ENCODE measurements around the gene EIF2D.
"Not testable (repeated sequence)": the region's sequence is repeated elsewhere in the genome, so short reads cannot be mapped to it uniquely, and the experiment has no call there.

EIF2D gene

GRCh38 chr1:206586501-206587445, 25.5 kb downstream of the EIF2D start:
- H3K36me3 ChIP-seq (ENCODE audit: insufficient read depth, low read length), result peaks cover 20% of the 10 kb centered on the region
- no peaks in the 10 kb centered on the region for H3K9me3 ChIP-seq (ENCODE audit: insufficient read depth, low read depth, low read length)
- H3K4me3 ChIP-seq (ENCODE audit: low read length), result no peak overlapping the region
- 87% methylated on average over 12 of the region's 13 CpGs for WGBS
- peaks cover 2% of the 10 kb centered on the region; the same call in 1 of the 2 replicates for H3K4me1 ChIP-seq (ENCODE audit: insufficient read depth, low read length)
- no peak overlapping the region for H3K9ac ChIP-seq (ENCODE audit: low read depth, low read length)
- H3K27me3 ChIP-seq (ENCODE audit: insufficient read depth, low read length), result no peaks in the 10 kb centered on the region
- no peak overlapping the region for H3K27ac ChIP-seq (ENCODE audit: low read depth, low read length)

GRCh38 chr1:206584683-206585082, 27.6 kb downstream of the EIF2D start:
- Histone ChIP-seq H3K27ac (ENCODE audit: low read depth, low read length) (no peak overlapping the region), H3K9me3 (ENCODE audit: insufficient read depth, low read depth, low read length) (no peaks in the 10 kb centered on the region), H3K27me3 (ENCODE audit: insufficient read depth, low read length) (no peaks in the 10 kb centered on the region), H3K9ac (ENCODE audit: low read depth, low read length) (no peak overlapping the region), H3K4me3 (ENCODE audit: low read length) (no peak overlapping the region), H3K36me3 (ENCODE audit: insufficient read depth, low read length) (peaks cover 2% of the 10 kb centered on the region; the same call in 1 of the 2 replicates), H3K4me1 (ENCODE audit: insufficient read depth, low read length) (peaks cover 2% of the 10 kb centered on the region; the same call in 1 of the 2 replicates)
- WGBS, result 87% methylated on average over 4 of the region's 4 CpGs

- 93% methylated on average over 15 of the region's 16 CpGs for WGBS
- Histone ChIP-seq H3K9ac (ENCODE audit: low read depth, low read length) (0 out of 2 replicates have a peak overlapping the region, but pooled peaks have one; percentile 2), H3K36me3 (ENCODE audit: insufficient read depth, low read length) (0 out of 2 replicates have a peak, but pooled peaks cover 2% of the 10 kb centered on the region), H3K9me3 (ENCODE audit: insufficient read depth, low read depth, low read length) (no peaks in the 10 kb centered on the region), H3K27ac (ENCODE audit: low read depth, low read length) (no peak overlapping the region), H3K4me1 (ENCODE audit: insufficient read depth, low read length) (peaks cover 2% of the 10 kb centered on the region; the same call in 1 of the 2 replicates), H3K27me3 (ENCODE audit: insufficient read depth, low read length) (no peaks in the 10 kb centered on the region), H3K4me3 (ENCODE audit: low read length) (no peak overlapping the region)
Measured at GRCh38 chr1:206583707-206584648, 28.3 kb downstream of the EIF2D start.

GRCh38 chr1:206582971-206583706, 29.1 kb downstream of the EIF2D start:
- Histone ChIP-seq H3K36me3 (ENCODE audit: insufficient read depth, low read length) (no peaks in the 10 kb centered on the region), H3K9me3 (ENCODE audit: insufficient read depth, low read depth, low read length) (no peaks in the 10 kb centered on the region), H3K4me3 (ENCODE audit: low read length) (no peak overlapping the region), H3K4me1 (ENCODE audit: insufficient read depth, low read length) (peaks cover 2% of the 10 kb centered on the region; the same call in 1 of the 2 replicates), H3K9ac (ENCODE audit: low read depth, low read length) (0 out of 2 replicates have a peak overlapping the region, but pooled peaks have one; percentile 2), H3K27me3 (ENCODE audit: insufficient read depth, low read length) (no peaks in the 10 kb centered on the region), H3K27ac (ENCODE audit: low read depth, low read length) (no peak overlapping the region)
- 81% methylated on average over 18 of the region's 18 CpGs for WGBS

DNA sequence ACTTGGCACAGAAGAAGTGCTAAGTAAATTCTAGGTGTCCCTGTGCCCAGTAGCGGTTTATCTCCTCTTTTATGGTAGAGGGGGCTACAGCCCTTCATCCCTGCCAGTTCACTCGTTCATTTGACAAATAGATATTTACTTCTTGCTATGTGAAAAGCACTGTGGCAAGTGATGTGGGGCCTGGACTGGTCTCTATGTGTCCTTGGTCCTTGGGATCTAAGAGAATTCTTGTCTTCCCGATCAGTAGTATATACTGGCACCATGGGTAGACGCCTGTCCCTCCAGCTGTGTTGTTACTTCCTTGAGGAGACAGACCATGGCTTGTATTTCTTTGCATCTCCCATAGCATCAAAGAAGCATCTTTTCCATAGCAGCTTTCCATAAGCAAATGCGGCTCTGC, 29.7 kb downstream of the EIF2D start:
- H3K27ac ChIP-seq (ENCODE audit: low read depth, low read length), result no peak overlapping the region
- no peaks in the 10 kb centered on the region for H3K9me3 ChIP-seq (ENCODE audit: insufficient read depth, low read depth, low read length)
- H3K4me1 ChIP-seq (ENCODE audit: insufficient read depth, low read length), result no peaks in the 10 kb centered on the region
- H3K27me3 ChIP-seq (ENCODE audit: insufficient read depth, low read length), result no peaks in the 10 kb centered on the region
- H3K36me3 ChIP-seq (ENCODE audit: insufficient read depth, low read length), result no peaks in the 10 kb centered on the region
- no peak overlapping the region for H3K4me3 ChIP-seq (ENCODE audit: low read length)
- H3K9ac ChIP-seq (ENCODE audit: low read depth, low read length), result no peak overlapping the region
- 90% methylated on average over 5 of the region's 5 CpGs for WGBS

DNA sequence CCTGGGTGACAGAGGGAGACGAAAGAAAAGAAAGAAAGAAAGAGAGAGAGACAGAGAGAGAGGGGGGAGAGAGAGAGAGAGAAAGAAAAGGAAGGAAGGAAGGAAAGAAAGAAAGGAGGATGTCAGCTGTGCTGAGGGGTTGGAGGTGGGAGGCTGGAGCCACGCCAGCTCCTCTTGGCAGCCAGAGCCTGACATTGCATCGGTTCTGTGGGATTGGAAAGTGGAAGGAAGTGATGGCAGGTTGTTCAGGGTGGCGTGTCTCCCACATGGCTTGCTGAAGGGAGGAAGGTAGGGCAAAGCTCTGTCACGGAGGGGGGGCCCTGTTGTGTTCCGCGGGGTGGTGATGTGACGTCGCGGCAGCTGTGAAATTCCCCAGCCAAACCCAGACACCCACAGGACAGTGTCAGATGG, 30.7 kb downstream of the EIF2D start:
- WGBS, result 94% methylated on average over 10 of the region's 10 CpGs
- Histone ChIP-seq H3K27me3 (ENCODE audit: insufficient read depth, low read length) (no peaks in the 10 kb centered on the region), H3K36me3 (ENCODE audit: insufficient read depth, low read length) (no peaks in the 10 kb centered on the region), H3K4me1 (ENCODE audit: insufficient read depth, low read length) (no peaks in the 10 kb centered on the region), H3K9me3 (ENCODE audit: insufficient read depth, low read depth, low read length) (no peaks in the 10 kb centered on the region), H3K4me3 (ENCODE audit: low read length) (no peak overlapping the region), H3K9ac (ENCODE audit: low read depth, low read length) (no peak overlapping the region), H3K27ac (ENCODE audit: low read depth, low read length) (no peak overlapping the region)

DNA sequence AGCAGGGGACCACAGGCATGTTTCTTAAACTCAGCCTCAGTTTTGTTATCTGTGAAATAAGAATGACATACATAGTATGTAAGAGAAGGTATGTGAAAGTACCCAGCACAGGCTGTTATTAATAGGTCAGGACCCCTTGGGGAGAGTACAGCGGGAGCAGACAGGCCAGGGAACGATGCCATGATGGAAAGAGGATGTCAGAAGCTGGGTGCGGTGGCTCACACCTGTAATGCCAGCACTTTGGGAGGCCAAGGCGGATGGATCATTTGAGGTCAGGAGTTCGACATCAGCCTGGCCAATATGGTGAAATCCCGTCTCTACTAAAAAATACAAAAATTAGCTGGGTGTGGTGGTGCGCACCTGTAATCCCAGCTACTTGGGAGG, 31.2 kb downstream of the EIF2D start:
- not testable (repeated sequence) for H3K4me1 ChIP-seq (ENCODE audit: insufficient read depth, low read length); H3K4me3 ChIP-seq (ENCODE audit: low read length); H3K27ac ChIP-seq (ENCODE audit: low read depth, low read length)

DNA sequence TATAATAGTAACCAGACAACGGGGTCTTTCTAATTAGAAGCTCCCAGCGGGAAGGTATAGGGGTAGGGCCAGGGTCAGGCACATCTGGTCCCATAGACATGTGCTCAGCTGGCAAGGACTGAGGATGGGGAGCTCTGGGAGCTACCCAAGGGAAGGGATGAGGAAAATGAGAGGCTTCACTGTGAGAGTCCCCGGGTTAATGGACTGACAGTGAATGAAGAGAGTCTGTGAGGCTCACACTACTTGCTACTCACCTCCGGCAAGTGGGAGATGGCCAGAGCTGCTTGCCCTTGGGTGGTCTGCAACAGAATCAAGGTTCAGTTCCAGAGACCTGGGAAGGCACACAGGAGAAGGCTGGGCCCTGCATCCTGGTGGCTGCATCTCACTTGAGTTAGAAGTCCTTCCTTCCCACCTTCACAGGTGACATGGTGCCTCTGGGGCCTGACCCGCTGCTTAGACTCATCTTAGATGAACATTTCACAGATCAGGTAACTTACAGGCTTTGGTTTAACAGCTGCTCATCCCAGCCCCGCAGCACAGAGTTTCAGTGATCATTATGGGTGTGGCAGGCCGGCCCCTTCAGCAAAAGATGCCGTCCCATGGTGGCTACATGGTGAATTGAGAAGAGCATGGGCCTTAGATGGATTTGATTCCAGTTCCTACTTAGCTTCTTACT, 31.7 kb downstream of the EIF2D start:
- Histone ChIP-seq H3K9ac (ENCODE audit: low read depth, low read length) (no peak overlapping the region), H3K9me3 (ENCODE audit: insufficient read depth, low read depth, low read length) (no peaks in the 10 kb centered on the region), H3K36me3 (ENCODE audit: insufficient read depth, low read length) (no peaks in the 10 kb centered on the region), H3K4me3 (ENCODE audit: low read length) (no peak overlapping the region), H3K27me3 (ENCODE audit: insufficient read depth, low read length) (no peaks in the 10 kb centered on the region), H3K27ac (ENCODE audit: low read depth, low read length) (no peak overlapping the region), H3K4me1 (ENCODE audit: insufficient read depth, low read length) (no peaks in the 10 kb centered on the region)
- 93% methylated on average over 8 of the region's 8 CpGs for WGBS

More for the DNA sequence above, 31.2 kb downstream of the EIF2D start:
- not testable (repeated sequence) for H3K9me3 ChIP-seq (ENCODE audit: insufficient read depth, low read depth, low read length); H3K27me3 ChIP-seq (ENCODE audit: insufficient read depth, low read length); H3K36me3 ChIP-seq (ENCODE audit: insufficient read depth, low read length); H3K9ac ChIP-seq (ENCODE audit: low read depth, low read length)
- 96% methylated on average over 7 of the region's 7 CpGs for WGBS

DNA sequence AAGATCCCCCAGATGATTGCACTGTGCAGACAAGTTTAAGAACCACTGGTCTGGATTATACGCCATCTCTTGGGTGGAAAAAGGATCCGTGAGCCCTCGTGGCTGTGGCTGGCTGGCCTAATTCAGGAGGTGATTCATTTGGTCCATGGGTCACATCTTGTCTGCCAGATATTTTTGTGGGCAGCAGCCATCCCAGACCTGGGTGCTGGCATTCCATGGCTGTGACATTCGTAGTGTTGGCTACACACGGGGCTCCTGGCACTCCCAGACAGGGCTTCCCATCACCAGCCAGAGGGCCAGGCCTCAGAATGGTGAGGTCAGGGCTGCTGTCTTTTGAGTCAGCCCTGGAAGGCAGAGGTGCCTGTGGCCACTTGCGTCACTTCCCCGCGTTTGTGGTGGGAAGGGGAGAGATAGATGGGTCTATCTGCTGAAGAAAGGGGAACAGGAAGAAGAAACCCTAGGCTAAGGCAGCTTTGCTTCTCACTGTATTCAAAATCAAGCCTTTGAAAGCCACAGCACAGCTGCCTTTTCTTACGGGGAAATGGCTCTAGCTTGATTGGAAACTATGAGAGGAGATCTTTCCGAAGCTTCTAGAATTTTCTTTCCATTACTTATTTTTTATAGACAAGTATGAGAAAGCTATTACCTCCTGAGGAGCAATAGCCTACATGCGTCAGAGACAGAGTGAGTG, 32.4 kb downstream of the EIF2D start:
- H3K9ac ChIP-seq (ENCODE audit: low read depth, low read length), result no peak overlapping the region
- 91% methylated on average over 10 of the region's 11 CpGs for WGBS
- H3K9me3 ChIP-seq (ENCODE audit: insufficient read depth, low read depth, low read length), result no peaks in the 10 kb centered on the region
- H3K27ac ChIP-seq (ENCODE audit: low read depth, low read length), result no peak overlapping the region
- H3K27me3 ChIP-seq (ENCODE audit: insufficient read depth, low read length), result no peaks in the 10 kb centered on the region
- H3K36me3 ChIP-seq (ENCODE audit: insufficient read depth, low read length), result no peaks in the 10 kb centered on the region
- no peak overlapping the region for H3K4me3 ChIP-seq (ENCODE audit: low read length)
- no peaks in the 10 kb centered on the region for H3K4me1 ChIP-seq (ENCODE audit: insufficient read depth, low read length)

GRCh38 chr1:206578978-206579374, 33.3 kb downstream of the EIF2D start:
- Histone ChIP-seq H3K4me1 (ENCODE audit: insufficient read depth, low read length) (no peaks in the 10 kb centered on the region), H3K9ac (ENCODE audit: low read depth, low read length) (no peak overlapping the region)

More at GRCh38 chr1:206578978-206579374, 33.3 kb downstream of the EIF2D start:
- Histone ChIP-seq H3K36me3 (ENCODE audit: insufficient read depth, low read length) (no peaks in the 10 kb centered on the region), H3K4me3 (ENCODE audit: low read length) (no peak overlapping the region), H3K9me3 (ENCODE audit: insufficient read depth, low read depth, low read length) (no peaks in the 10 kb centered on the region), H3K27ac (ENCODE audit: low read depth, low read length) (no peak overlapping the region), H3K27me3 (ENCODE audit: insufficient read depth, low read length) (no peaks in the 10 kb centered on the region)
- WGBS, result 93% methylated on average over 4 of the region's 4 CpGs
